Type B pancreatic cell (in vitro differentiated cells): ENCODE data around the gene RCAN1. TPM values are rescaled to one million over a fixed set of nuclear protein-coding genes. Genes with fewer than 3 reads are reported as not detected.

Experiments used
- DNase-seq: peaks from one replicate; pipeline ENCODE4 v3.0.0; 2021; ENCODE audit warnings: mixed read lengths; ENCODE audit not compliant: unreplicated experiment; ENCODE audit errors: extremely low spot score
- H3K27ac Mint-ChIP-seq: 2 replicates; pipeline ENCODE4 v1.8.0; 2021; ENCODE audit warnings: mild to moderate bottlenecking, mixed read lengths
- H3K27me3 Mint-ChIP-seq: 2 replicates; pipeline ENCODE4 v1.8.0; 2021; ENCODE audit warnings: mixed read lengths
- H3K36me3 Mint-ChIP-seq: 2 replicates; pipeline ENCODE4 v1.8.0; 2021; ENCODE audit warnings: mixed read lengths
- H3K4me1 Mint-ChIP-seq: one replicate; pipeline ENCODE4 v1.8.0; 2021; ENCODE audit warnings: mixed read lengths; ENCODE audit not compliant: unreplicated experiment
- H3K4me3 Mint-ChIP-seq: 2 replicates; pipeline ENCODE4 v1.8.0; 2021; ENCODE audit warnings: mild to moderate bottlenecking, mixed read lengths
- H3K9me3 Mint-ChIP-seq: 2 replicates; pipeline ENCODE4 v1.8.0; 2021; ENCODE audit warnings: mixed read lengths
- CTCF ChIP-seq: fragments of 200-600 bp; sonication (generic); conservative IDR thresholded peaks from 2 replicates; pipeline ENCODE4 v1.5.0; 2021; ENCODE audit warnings: antibody characterized with exemption, mild to moderate bottlenecking
- total RNA-seq: library from RNA; stranded (reverse); gene quantifications from 2 replicates; pipeline ENCODE4 v1.2.1, GENCODE V29; 2021; ENCODE audit warnings: low replicate concordance

The RCAN1 gene
- total RNA-seq, 1 donor from 2014 or later: 16.5 TPM

- no peaks in the 10 kb centered on the region for H3K9me3 Mint-ChIP-seq
- H3K4me1 Mint-ChIP-seq: no peaks in the 10 kb centered on the region
- H3K4me3 Mint-ChIP-seq: no peak overlapping the region
- TF ChIP-seq CTCF: no peak
- no peaks in the 10 kb centered on the region for H3K36me3 Mint-ChIP-seq
- H3K27me3 Mint-ChIP-seq: no peaks in the 10 kb centered on the region
- no peak for DNase-seq
- H3K27ac Mint-ChIP-seq: no peak overlapping the region
These were observed 34.7 kb downstream of the RCAN1 start for GRCh38 chr21:34580181-34580700.

- H3K36me3 Mint-ChIP-seq: no peaks in the 10 kb centered on the region
- no peak for DNase-seq
- no peaks in the 10 kb centered on the region for H3K9me3 Mint-ChIP-seq
- no peak for TF ChIP-seq CTCF
- no peaks in the 10 kb centered on the region for H3K4me1 Mint-ChIP-seq
- no peak overlapping the region for H3K4me3 Mint-ChIP-seq
- H3K27ac Mint-ChIP-seq: no peak overlapping the region
- H3K27me3 Mint-ChIP-seq: no peaks in the 10 kb centered on the region
These were observed 35.5 kb downstream of the RCAN1 start for GRCh38 chr21:34579411-34579810.

DNA sequence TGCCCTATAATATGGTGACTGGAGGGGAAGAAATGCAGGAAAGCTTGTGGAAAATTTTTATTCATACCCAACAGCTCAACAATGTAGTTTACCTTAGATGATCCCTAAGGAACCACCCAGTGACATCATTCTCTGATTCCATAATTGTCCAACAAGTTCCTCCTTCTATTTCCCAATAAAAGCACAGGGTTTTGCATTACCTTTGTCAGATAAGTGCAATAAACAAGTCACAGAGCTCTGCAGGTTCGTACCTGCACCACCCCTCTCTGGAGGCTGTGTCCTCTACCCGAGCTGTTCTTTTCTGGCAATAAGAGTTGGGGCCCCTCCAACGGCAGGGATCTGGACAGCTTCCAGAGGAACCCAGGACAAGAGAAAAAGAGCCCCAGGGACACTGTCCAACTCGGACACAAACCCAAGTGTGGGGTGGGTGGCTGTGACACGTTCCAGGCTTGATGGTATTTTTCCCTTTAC, 38.8 kb downstream of the RCAN1 start:
- DNase-seq: no peak
- Mint-ChIP-seq H3K9me3 (no peaks in the 10 kb centered on the region), H3K4me1 (no peaks in the 10 kb centered on the region), H3K27ac (no peak overlapping the region), H3K36me3 (no peaks in the 10 kb centered on the region), H3K27me3 (no peaks in the 10 kb centered on the region), H3K4me3 (no peak overlapping the region)
- no peak for TF ChIP-seq CTCF

GRCh38 chr21:34574601-34575529, 40.0 kb downstream of the RCAN1 start:
- no peaks in the 10 kb centered on the region for H3K4me1 Mint-ChIP-seq
- H3K27ac Mint-ChIP-seq: no peak overlapping the region
- H3K4me3 Mint-ChIP-seq: no peak overlapping the region
- no peaks in the 10 kb centered on the region for H3K36me3 Mint-ChIP-seq
- H3K27me3 Mint-ChIP-seq: no peaks in the 10 kb centered on the region
- no peaks in the 10 kb centered on the region for H3K9me3 Mint-ChIP-seq
- no peak for DNase-seq
- no peak for TF ChIP-seq CTCF

GRCh38 chr21:34571994-34572393, 42.9 kb downstream of the RCAN1 start:
- DNase-seq: no peak
- Mint-ChIP-seq H3K27me3 (no peaks in the 10 kb centered on the region), H3K4me3 (no peak overlapping the region), H3K4me1 (no peaks in the 10 kb centered on the region), H3K9me3 (no peaks in the 10 kb centered on the region), H3K36me3 (no peaks in the 10 kb centered on the region), H3K27ac (no peak overlapping the region)
- no peak for TF ChIP-seq CTCF
